Measurements from ENCODE around the gene SLC25A10.

Gene SLC25A10

GRCh38 chr17:81687770-81688541 lies 24.1 kb upstream of the SLC25A10 start:
- no peak for DNase-seq

GRCh38 chr17:81688616-81689015 lies 23.5 kb upstream of the SLC25A10 start:
- DNase-seq = no peak

- no peak for DNase-seq
Observed at GRCh38 chr17:81690066-81690465, 22.0 kb upstream of the SLC25A10 start.

- no peak for DNase-seq
Observed at GRCh38 chr17:81690549-81690948, 21.5 kb upstream of the SLC25A10 start.

GRCh38 chr17:81691196-81691595 lies 20.9 kb upstream of the SLC25A10 start:
- no peak for DNase-seq

- no peak for DNase-seq
Observed at GRCh38 chr17:81691608-81692007, 20.5 kb upstream of the SLC25A10 start.

GRCh38 chr17:81693509-81694210 lies 18.4 kb upstream of the SLC25A10 start:
- no peak for DNase-seq

- DNase-seq = no peak
Observed at GRCh38 chr17:81694810-81695209, 17.3 kb upstream of the SLC25A10 start.

- DNase-seq = no peak
Observed at GRCh38 chr17:81695211-81695610, 16.9 kb upstream of the SLC25A10 start.

GRCh38 chr17:81695801-81696200 lies 16.3 kb upstream of the SLC25A10 start:
- no peak for DNase-seq

- no peak for DNase-seq
Observed at GRCh38 chr17:81696218-81696941, 15.7 kb upstream of the SLC25A10 start.

GRCh38 chr17:81697261-81698044 lies 14.6 kb upstream of the SLC25A10 start:
- no peak for DNase-seq

GRCh38 chr17:81700353-81701287 lies 11.5 kb upstream of the SLC25A10 start:
- DNase-seq = no peak

- no peak for DNase-seq
Observed at GRCh38 chr17:81701288-81702071, 10.6 kb upstream of the SLC25A10 start.

- DNase-seq = peak; percentile 92
Observed at GRCh38 chr17:81702934-81703746, 8.9 kb upstream of the SLC25A10 start, which contains the start of gene MRPL12. TSS of gene MRPL12 (plus strand) at chr17:81703367. CDS start at chr17:81703502, 135 bp downstream.

- DNase-seq = no peak
Observed at GRCh38 chr17:81703747-81704654, 8.1 kb upstream of the SLC25A10 start.

- no peak for DNase-seq
Observed at GRCh38 chr17:81705518-81706231, 6.4 kb upstream of the SLC25A10 start.

GRCh38 chr17:81706232-81706611 lies 5.9 kb upstream of the SLC25A10 start:
- no peak for DNase-seq
